Fibroblast of the conjunctiva (primary cell): Measurements from ENCODE around the gene R3HDM2.
A peak's percentile ranks its signal among the peaks of the same experiment; 100 is the strongest.

Source experiments
- DNase-seq: peaks from one replicate; pipeline ENCODE4 v3.0.0-alpha.2; 2010; ENCODE audit warnings: low read depth

The R3HDM2 gene

DNA sequence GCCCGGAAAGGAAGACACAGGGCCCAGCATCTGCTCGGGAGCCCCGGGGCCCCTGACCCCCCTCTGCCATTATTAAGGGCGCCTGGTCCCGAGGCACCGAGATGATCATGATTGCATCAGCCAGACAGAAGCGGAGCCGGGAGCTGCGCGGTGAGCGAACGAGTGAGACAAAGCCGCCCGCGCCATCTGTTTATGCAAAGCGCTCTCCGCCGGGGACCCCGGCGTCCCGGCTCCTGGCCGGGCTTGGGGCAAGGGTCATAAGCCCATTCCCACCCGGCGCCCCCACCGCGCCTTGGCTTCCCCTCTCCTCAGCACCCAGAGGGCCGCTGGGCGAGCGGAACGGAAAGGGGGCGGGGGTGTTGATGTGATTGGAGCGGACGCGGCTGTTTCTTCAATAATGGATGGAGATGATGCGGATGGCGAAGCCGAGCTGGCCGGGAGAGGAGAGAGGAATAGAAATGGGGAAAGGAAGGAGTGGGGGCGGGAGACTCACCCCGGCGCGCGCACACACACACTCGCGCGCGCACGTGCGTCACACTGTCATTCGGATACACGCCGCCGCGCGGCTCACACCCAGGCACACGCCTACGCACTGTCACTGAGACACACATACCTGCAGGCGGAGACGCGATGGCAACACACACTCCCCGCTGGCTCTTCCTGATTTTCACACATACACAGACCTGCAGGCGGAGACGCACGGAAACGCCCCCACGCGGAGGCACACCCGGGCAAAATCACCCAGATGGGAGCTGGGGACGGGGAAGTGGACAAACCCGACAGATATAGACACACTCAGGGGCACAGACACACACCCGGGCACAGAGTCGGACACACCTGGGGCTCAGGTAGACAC, 190.5 kb downstream of the R3HDM2 start:
- DNase-seq = no peak

- DNase-seq = no peak
Observed at GRCh38 chr12:57239587-57240065, 191.2 kb downstream of the R3HDM2 start.

DNA sequence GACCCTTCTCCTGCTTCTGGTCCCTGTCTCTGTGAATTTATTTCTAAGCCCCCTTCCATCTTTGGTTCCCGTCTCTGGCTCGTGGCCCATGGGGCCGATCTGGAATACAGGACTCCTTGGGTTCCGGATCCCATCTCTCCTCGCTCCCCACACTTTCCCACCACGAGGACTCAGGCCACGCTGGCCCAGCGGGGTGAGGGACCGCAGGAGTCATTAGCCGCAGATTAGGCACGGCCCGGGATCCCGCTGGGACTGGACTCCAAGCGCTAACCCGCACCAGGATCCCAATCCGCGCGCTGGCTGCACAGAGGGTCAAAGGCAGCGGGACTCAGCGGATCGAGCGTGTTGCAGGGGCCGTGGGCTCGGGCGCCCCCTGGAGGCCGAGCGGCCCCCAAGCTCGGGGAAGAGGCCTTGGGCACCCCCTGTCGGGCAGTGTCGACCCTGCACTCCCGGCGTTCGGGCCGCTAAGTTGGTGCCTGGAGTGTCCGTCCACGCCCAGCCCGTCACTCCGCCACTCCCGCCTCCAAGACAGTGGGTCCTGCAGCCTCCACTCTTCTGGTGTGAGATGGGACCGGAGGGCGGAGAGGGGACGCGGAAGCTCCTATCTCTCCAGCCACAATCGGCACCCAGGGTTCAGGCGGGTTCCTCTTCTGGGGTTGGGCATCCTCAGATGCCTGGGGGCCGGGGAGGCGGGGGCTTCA, 191.8 kb downstream of the R3HDM2 start:
- DNase-seq = peak; percentile 84

GRCh38 chr12:57237932-57238853, 192.7 kb downstream of the R3HDM2 start:
- DNase-seq = no peak

- DNase-seq = no peak
Observed at GRCh38 chr12:57237596-57237931, 193.3 kb downstream of the R3HDM2 start.

DNA sequence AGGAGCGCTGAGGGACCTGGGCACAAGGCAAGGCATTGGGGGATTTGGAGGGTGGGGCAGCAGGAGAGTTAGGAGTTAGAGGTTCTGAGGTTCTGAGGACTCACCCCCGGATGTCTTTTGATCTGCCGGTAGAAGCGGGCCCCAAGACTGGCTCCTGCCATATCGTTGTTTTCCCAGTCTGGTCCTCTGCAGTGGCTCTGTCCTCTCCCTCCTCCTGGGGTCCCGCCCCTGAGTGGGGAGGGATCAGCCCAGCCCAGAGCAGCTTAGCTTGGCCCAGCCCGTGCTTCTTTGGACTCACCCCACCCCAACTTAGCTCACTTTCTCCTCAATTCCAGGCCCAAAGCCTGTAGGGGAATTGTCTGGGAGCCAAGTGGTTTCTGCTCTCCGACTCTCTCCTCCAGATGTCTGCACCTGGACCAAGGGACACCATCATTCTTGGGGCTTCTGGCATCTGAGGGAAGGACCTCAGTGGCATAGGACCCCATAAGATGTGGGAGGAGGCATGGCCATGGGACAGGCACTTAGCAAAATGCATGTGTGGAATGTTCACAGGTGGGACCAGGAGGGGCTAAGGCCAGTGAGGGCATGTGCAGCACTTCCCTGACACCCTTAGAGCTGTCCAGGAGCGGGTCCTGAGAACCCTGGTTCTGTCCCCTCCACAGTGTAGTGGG, 193.8 kb downstream of the R3HDM2 start:
- peak; percentile 34 for DNase-seq

GRCh38 chr12:57236201-57236924, 194.5 kb downstream of the R3HDM2 start:
- no peak for DNase-seq

- no peak for DNase-seq
Observed at GRCh38 chr12:57235728-57236131, 195.1 kb downstream of the R3HDM2 start.

GRCh38 chr12:57235017-57235727, 195.7 kb downstream of the R3HDM2 start:
- peak; percentile 76 for DNase-seq

DNA sequence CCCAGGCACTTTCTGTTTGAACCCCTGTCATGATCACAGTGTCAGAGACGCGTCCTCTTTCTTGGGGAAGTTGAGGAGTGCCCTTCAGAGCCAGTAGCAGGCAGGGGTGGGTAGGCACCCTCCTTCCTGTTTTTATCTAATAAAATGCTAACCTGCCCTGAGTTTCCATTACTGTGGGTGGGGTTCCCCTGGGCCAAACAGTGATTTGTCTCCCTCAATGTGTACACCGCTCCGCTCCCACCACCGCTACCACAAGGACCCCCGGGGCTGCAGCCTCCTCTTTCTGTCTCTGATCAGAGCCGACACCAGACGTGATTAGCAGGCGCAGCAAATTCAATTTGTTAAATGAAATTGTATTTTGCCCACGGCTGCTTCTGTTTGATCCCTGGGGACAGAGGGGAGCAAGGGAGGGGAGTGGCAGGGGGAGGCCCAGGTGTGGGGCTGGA, 196.2 kb downstream of the R3HDM2 start:
- no peak for DNase-seq

GRCh38 chr12:57234233-57234570, 196.6 kb downstream of the R3HDM2 start:
- DNase-seq = no peak

- peak; percentile 51 for DNase-seq
Observed at GRCh38 chr12:57233357-57234232, 197.2 kb downstream of the R3HDM2 start.

- DNase-seq = no peak
Observed at GRCh38 chr12:57232156-57232756, 198.6 kb downstream of the R3HDM2 start.

GRCh38 chr12:57231276-57232021, 199.4 kb downstream of the R3HDM2 start:
- no peak for DNase-seq

- DNase-seq = no peak
Observed at GRCh38 chr12:57230381-57231155, 200.3 kb downstream of the R3HDM2 start.

DNA sequence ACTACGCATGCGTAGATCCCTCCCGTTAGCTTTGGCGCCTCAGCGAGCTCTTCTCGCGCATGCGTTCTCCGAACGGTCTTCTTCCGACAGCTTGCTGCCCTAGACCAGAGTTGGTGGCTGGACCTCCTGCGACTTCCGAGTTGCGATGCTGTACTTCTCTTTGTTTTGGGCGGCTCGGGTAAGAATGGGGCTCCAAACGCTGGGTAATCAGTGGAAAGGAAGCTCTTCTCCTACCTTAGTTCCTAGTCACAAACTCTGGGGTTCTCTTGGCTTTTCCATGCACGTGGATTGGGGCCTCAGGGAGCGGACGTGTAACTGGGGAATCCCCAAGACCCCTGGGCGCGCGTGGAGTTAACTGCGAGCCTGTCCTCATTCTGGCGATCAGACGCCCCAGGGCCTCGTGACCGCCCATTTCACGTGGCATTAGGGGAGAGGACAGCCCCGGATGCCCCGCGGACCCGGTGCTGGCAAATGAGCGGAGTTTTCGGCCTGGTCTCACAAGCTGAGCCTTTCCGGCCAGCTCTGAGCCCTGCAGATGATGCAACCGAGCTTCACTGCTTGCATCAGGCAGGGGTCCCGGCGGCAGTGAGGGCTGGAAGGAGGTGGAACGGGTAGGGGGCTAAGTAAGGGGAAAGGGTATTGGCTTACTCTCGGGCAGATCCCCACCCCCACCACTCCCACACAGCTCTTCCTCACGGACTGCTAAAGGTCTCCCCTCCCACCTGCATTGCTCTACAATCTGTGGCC, 201.0 kb downstream of the R3HDM2 start, which contains the start of gene SHMT2:
TSS of gene SHMT2 (plus strand) at position 78 of the 747 bp plus-strand sequence. CDS start at position 146, 68 bp downstream.
- peak; percentile 97 for DNase-seq
